Measurements from ENCODE around the gene ZNF221.

GRCh38 chr19:43950834-43951645 lies at the start of gene ZNF221:
- TF ChIP-seq POLR2A (IDR thresholded peaks at IDR 0.05): no peak
- peak in 2 of 3 donors; percentile 49 to 59 for TF ChIP-seq CTCF (IDR thresholded peaks at IDR 0.05)
